C4-2B (cell line): ENCODE measurements around the gene PROK1.

Source experiments
- CTCF ChIP-seq: fragments of 450-650 bp; conservative IDR thresholded peaks from 2 replicates; pipeline ENCODE4 v1.5.1; 2017; ENCODE audit warnings: mild to moderate bottlenecking
- ZFX ChIP-seq: fragments of 450-650 bp; IDR thresholded peaks from 2 replicates; pipeline ENCODE4 v1.6.1; 2017

DNA sequence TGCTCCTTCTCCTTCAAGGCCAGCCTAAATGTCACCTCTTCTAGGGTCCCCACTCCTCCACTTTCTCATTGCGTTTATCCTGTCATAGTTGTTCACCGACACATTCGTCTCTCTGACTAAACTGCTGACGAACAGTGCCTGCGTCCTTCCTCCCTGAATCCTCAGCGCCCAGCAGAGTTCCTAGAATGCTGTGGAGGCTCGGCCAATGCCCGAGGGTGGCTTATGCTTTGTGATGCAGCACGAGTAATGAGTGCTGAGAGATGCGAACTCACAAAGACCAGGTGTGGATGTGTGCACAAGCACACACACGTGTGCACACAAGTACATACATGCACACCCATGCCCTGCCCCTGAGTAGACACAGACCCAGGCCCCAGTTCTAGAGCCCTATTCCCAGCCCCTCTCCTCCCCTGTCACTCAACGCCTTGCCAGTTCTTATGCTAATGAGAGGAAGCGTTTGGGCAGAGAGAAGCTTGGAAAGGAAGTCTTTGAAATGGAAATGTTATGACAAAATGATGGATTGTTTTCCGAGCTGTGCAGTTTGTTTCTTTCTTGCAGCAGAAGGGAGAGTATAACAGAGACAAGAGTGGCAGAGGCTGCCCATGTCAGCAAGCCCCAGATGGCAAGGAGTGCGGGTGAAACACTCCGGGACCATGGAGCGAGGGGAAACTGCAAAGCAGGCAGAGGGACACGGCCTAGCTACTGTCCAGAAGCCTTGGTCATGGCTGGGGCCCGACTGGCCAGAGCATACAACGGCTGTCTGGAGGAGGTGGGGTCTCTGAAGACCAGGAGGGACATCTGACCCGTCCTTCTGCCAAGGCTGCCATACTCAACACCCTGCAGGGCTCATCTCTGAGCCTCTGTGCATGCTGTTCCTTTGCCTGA is 43.8 kb downstream of the PROK1 start:
- no peak for TF ChIP-seq CTCF
- no peak for TF ChIP-seq ZFX
